GM10266 (cell line): Measurements from ENCODE around the gene CTNNA3.

Experiments
- DNase-seq: peaks from one replicate; pipeline ENCODE4 v3.0.0; 2012; ENCODE audit errors: extremely low spot score
- CTCF ChIP-seq: IDR thresholded peaks from 2 replicates; pipeline ENCODE4 v1.5.1; 2012; ENCODE audit warnings: mild to moderate bottlenecking, low read depth; ENCODE audit not compliant: control insufficient read depth, insufficient read depth; ENCODE audit errors: missing control alignments

Gene CTNNA3

GRCh38 chr10:66980246-66980815 is 715.7 kb downstream of the CTNNA3 start:
- TF ChIP-seq CTCF, result no peak

GRCh38 chr10:66964946-66965345 is 731.0 kb downstream of the CTNNA3 start:
- no peak for TF ChIP-seq CTCF
- no peak for DNase-seq

More at GRCh38 chr10:66980246-66980815, 715.7 kb downstream of the CTNNA3 start:
- no peak for DNase-seq

GRCh38 chr10:66958466-66958865 is 737.5 kb downstream of the CTNNA3 start:
- DNase-seq, result no peak
- no peak for TF ChIP-seq CTCF

- no peak for TF ChIP-seq CTCF
- no peak for DNase-seq
Measured at GRCh38 chr10:66951896-66952295, 744.1 kb downstream of the CTNNA3 start.

GRCh38 chr10:66943590-66943989 is 752.4 kb downstream of the CTNNA3 start:
- no peak for TF ChIP-seq CTCF
- no peak for DNase-seq

GRCh38 chr10:66942407-66942806 is 753.6 kb downstream of the CTNNA3 start:
- no peak for TF ChIP-seq CTCF
- DNase-seq, result no peak

- DNase-seq, result no peak
- no peak for TF ChIP-seq CTCF
Measured at GRCh38 chr10:66941491-66941890, 754.5 kb downstream of the CTNNA3 start.
